Upper lobe of left lung (tissue), 6 donors: ENCODE data around the gene RAP2A. TPM values are rescaled to one million over a fixed set of nuclear protein-coding genes. Genes with fewer than 3 reads are reported as not detected.

Experiments used
- ATAC-seq, 2 donors: fragments of 200-7000 bp; cut with Tn5 transposase; one replicate each; pipeline ENCODE4 v1.9.1; 2022; ENCODE audit warnings: mild to moderate bottlenecking in 2 of 2, moderate library complexity in 2 of 2; ENCODE audit not compliant: low FRiP score in 2 of 2
- DNase-seq, 2 donors: peaks; one replicate each; pipeline ENCODE4 v3.0.0-alpha.2; 2019 to 2020
- H3K27ac ChIP-seq, 4 donors: fragments of 200-600 bp; sonication (generic); one replicate each; pipeline ENCODE4 v1.5.1; 2016 to 2019
- H3K27me3 ChIP-seq, 4 donors: fragments of 200-600 bp; sonication (generic); one replicate each; pipeline ENCODE4 v1.5.1; 2017 to 2019
- H3K36me3 ChIP-seq, 4 donors: fragments of 200-600 bp; sonication (generic); one replicate each; pipeline ENCODE4 v1.5.1; 2016 to 2019
- H3K4me1 ChIP-seq, 4 donors: fragments of 200-600 bp; sonication (generic); one replicate each; pipeline ENCODE4 v1.5.1; 2018 to 2019
- H3K4me3 ChIP-seq, 4 donors: fragments of 200-600 bp; sonication (generic); one replicate each; pipeline ENCODE4 v1.5.1; 2017 to 2019; ENCODE audit warnings: mild to moderate bottlenecking in 2 of 4, moderate library complexity in 1 of 4
- H3K9me3 ChIP-seq, 4 donors: fragments of 200-600 bp; sonication (generic); one replicate each; pipeline ENCODE4 v1.5.1; 2018 to 2019
- CTCF ChIP-seq, 6 experiments: fragments of 450-650 bp in 4 of 6; fragments of 200-600 bp in 2 of 6; sonication (generic) in 2 of 6; IDR thresholded peaks; one replicate each; pipeline ENCODE4 v1.5.1; 2016 to 2019; ENCODE audit warnings: antibody characterized with exemption in 6 of 6
- EP300 ChIP-seq, 4 donors: sonication (generic); formaldehyde crosslinking; IDR thresholded peaks; one replicate each; pipeline ENCODE4 v1.5.1; 2017; ENCODE audit warnings: antibody characterized with exemption in 4 of 4, control low read depth in 2 of 4
- POLR2A ChIP-seq, 4 donors: fragments of 450-650 bp; IDR thresholded peaks; one replicate each; pipeline ENCODE4 v1.5.1; 2016 to 2017; ENCODE audit warnings: antibody characterized with exemption in 4 of 4, mild to moderate bottlenecking in 2 of 4
- POLR2AphosphoS5 ChIP-seq, 2 donors: sonication (generic); formaldehyde crosslinking; IDR thresholded peaks; one replicate each; pipeline ENCODE4 v1.5.1; 2017; ENCODE audit warnings: antibody characterized with exemption in 2 of 2
- WGBS, 2 donors: methylation state at CpG; one replicate each; pipeline ENCODE4 v1.1.5; 2017 to 2018; 5-methylcytosine and 5-hydroxymethylcytosine counted together
- total RNA-seq, 6 donors: library from RNA; depleted of rRNA in 4 of 6; stranded (reverse); fragments of >200 nt in 4 of 6; gene quantifications; one replicate each; pipeline versions ENCODE4 v1.1.0 to v1.2.1, GENCODE V29; 2016 to 2021
- donor health status: DM: no; HTN: no; CAD: no; lungs with moderate emphysema.
- donor health status: DM: no; HTN: yes; CAD: no; lungs with severe emphysema.

Gene RAP2A
- total RNA-seq, 6 donors from 2014 or later, result 17.8 to 55.4 (median 31.5) TPM

DNA sequence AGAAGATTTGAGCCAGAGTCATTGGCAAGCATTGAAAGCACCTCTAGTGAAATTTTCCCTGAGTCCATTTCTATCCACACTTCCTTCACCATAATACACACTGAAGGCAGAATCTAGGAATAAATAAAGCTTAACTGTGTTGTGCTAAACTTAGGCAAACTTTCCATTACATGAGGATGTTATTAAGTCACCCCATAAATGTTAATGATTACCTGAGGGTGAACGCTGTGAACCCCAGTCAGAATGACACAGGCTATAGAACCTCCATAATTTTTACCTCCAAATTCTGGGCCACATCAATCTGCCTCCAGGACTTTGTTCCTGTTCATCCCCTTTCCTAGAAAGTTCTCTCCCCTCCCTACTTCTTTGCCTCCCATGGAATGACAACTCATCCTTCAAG is 71.0 kb downstream of the RAP2A start:
- H3K27me3 ChIP-seq, result no peaks in the 10 kb centered on the region
- no peak for TF ChIP-seq CTCF (IDR thresholded peaks at IDR 0.05)
- TF ChIP-seq POLR2AphosphoS5 (IDR thresholded peaks at IDR 0.05), result no peak
- no peak for TF ChIP-seq EP300 (IDR thresholded peaks at IDR 0.05)
- no peak for TF ChIP-seq POLR2A (IDR thresholded peaks at IDR 0.05)
- no peak overlapping the region for H3K4me3 ChIP-seq
- H3K27ac ChIP-seq, result no peak overlapping the region
- no peak for DNase-seq
- H3K4me1 ChIP-seq, result no peaks in the 10 kb centered on the region
- WGBS, 2 donors, result 89 to 92% methylated on average over 1 of the region's 1 CpG
- ATAC-seq, result no peak
- no peaks in the 10 kb centered on the region for H3K36me3 ChIP-seq
- H3K9me3 ChIP-seq, result no peaks in the 10 kb centered on the region

DNA sequence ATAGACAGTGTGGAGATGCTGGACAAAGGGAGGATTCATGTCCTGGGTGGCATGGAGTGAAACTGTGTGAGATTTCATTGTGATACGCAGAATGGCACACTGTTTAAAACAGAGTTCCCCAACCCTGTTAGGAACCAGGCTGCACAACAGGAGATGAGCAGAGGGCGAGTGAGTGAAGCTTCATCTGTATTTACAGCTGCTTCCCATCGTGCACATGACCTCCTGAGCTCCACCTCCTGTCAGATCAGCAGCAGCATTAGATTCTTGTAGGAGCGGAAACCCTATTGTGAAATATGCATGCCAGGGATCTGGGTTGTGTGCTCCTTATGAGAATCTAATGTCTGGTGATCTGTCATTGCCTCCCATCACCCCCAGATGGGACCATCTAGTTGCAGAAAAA is 72.5 kb downstream of the RAP2A start:
- Histone ChIP-seq H3K4me3 (no peak overlapping the region), H3K9me3 (no peaks in the 10 kb centered on the region), H3K27me3 (no peaks in the 10 kb centered on the region), H3K27ac (no peak overlapping the region), H3K4me1 (no peaks in the 10 kb centered on the region), H3K36me3 (no peaks in the 10 kb centered on the region)
- DNase-seq, result no peak
- TF ChIP-seq CTCF (IDR thresholded peaks at IDR 0.05) (no peak), POLR2AphosphoS5 (IDR thresholded peaks at IDR 0.05) (peak in 1 of 2 donors; percentile 54), EP300 (IDR thresholded peaks at IDR 0.05) (no peak), POLR2A (IDR thresholded peaks at IDR 0.05) (no peak)
- no peak for ATAC-seq
- WGBS, 2 donors, result 57 to 59% methylated on average over 4 of the region's 4 CpGs

- no peaks in the 10 kb centered on the region for H3K27me3 ChIP-seq
- H3K4me1 ChIP-seq, result no peaks in the 10 kb centered on the region
- TF ChIP-seq EP300 (IDR thresholded peaks at IDR 0.05), result no peak
- TF ChIP-seq POLR2A (IDR thresholded peaks at IDR 0.05), result no peak
- TF ChIP-seq CTCF (IDR thresholded peaks at IDR 0.05), result no peak
- no peak for TF ChIP-seq POLR2AphosphoS5 (IDR thresholded peaks at IDR 0.05)
- 75 to 88% methylated on average over 2 of the region's 3 CpGs for WGBS, 2 donors
- ATAC-seq (no peak), DNase-seq (no peak)
- H3K27ac ChIP-seq, result no peak overlapping the region
- H3K4me3 ChIP-seq, result no peak overlapping the region
- no peaks in the 10 kb centered on the region for H3K9me3 ChIP-seq
- no peaks in the 10 kb centered on the region for H3K36me3 ChIP-seq
Measured at GRCh38 chr13:97512732-97513131, 78.8 kb downstream of the RAP2A start.

DNA sequence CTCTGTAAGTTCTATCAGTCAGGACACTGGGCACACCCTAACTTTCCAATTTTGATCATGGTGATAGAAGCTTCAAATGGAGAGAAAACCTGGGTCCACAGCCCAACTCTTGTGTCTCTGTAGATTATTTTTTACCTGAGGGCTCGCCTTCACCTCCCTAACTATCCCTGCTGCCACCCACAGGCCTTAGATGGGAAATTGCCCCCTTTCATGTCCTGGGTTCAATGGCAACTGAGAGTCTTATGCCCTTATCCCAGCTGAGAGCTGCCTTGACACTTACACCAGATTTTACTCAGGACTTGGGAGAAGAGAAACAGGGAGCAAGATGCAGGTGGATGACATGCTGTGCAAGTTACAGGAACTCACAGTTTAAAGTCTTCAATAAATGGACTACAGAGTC is 81.7 kb downstream of the RAP2A start:
- ATAC-seq, result no peak
- no peak for TF ChIP-seq POLR2AphosphoS5 (IDR thresholded peaks at IDR 0.05)
- no peak for TF ChIP-seq EP300 (IDR thresholded peaks at IDR 0.05)
- TF ChIP-seq POLR2A (IDR thresholded peaks at IDR 0.05), result no peak
- no peak for TF ChIP-seq CTCF (IDR thresholded peaks at IDR 0.05)
- Histone ChIP-seq H3K36me3 (no peaks in the 10 kb centered on the region), H3K27me3 (no peaks in the 10 kb centered on the region), H3K27ac (no peak overlapping the region), H3K4me3 (no peak overlapping the region), H3K4me1 (no peaks in the 10 kb centered on the region), H3K9me3 (no peaks in the 10 kb centered on the region)
- 83 to 90% methylated on average over 1 of the region's 1 CpG for WGBS, 2 donors
- no peak for DNase-seq

DNA sequence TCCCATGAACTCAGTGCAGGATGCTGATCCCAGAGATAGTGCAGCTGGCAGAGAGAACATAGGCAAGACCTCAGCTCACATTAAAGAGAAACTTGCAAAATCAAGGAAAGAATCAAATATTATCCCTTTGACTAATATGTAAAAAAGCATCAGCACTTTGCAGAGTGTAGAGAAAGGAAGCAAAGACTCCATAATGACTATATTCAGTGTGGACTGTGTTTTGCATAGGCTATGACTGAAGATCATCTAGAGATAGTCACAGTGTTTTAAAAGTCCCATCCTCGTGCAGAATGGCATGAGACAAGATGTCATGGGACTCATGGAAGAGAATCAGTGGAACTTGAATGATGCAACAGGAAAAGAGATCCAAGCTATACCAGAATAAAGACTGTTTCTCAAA is 84.0 kb downstream of the RAP2A start:
- no peaks in the 10 kb centered on the region for H3K27me3 ChIP-seq
- ATAC-seq (no peak), DNase-seq (no peak)
- H3K4me3 ChIP-seq, result no peak overlapping the region
- no peak overlapping the region for H3K27ac ChIP-seq
- no peaks in the 10 kb centered on the region for H3K36me3 ChIP-seq
- no peaks in the 10 kb centered on the region for H3K9me3 ChIP-seq
- WGBS, 2 donors, result 53 to 89% methylated on average over 1 of the region's 1 CpG
- TF ChIP-seq POLR2AphosphoS5 (IDR thresholded peaks at IDR 0.05), result no peak
- TF ChIP-seq POLR2A (IDR thresholded peaks at IDR 0.05), result no peak
- no peak for TF ChIP-seq EP300 (IDR thresholded peaks at IDR 0.05)
- no peak for TF ChIP-seq CTCF (IDR thresholded peaks at IDR 0.05)
- no peaks in the 10 kb centered on the region for H3K4me1 ChIP-seq
